Osteocyte (in vitro differentiated cells): ENCODE results near the gene SLC20A1. TPM values are rescaled to one million over a fixed set of nuclear protein-coding genes. Genes with fewer than 3 reads are reported as not detected.

Experiments
- DNase-seq: peaks from one replicate; pipeline ENCODE4 v3.0.0; 2021; ENCODE audit warnings: mixed read lengths; ENCODE audit not compliant: unreplicated experiment; ENCODE audit errors: extremely low spot score
- H3K27ac Mint-ChIP-seq: one replicate; pipeline ENCODE4 v1.8.0; 2021; ENCODE audit warnings: mild to moderate bottlenecking, mixed read lengths; ENCODE audit not compliant: unreplicated experiment
- H3K27me3 Mint-ChIP-seq: one replicate; pipeline ENCODE4 v1.8.0; 2021; ENCODE audit warnings: mixed read lengths; ENCODE audit not compliant: unreplicated experiment
- H3K36me3 Mint-ChIP-seq: one replicate; pipeline ENCODE4 v1.8.0; 2021; ENCODE audit warnings: mixed read lengths; ENCODE audit not compliant: unreplicated experiment
- H3K4me1 Mint-ChIP-seq: one replicate; pipeline ENCODE4 v1.8.0; 2021; ENCODE audit warnings: mixed read lengths; ENCODE audit not compliant: unreplicated experiment
- H3K4me3 Mint-ChIP-seq: one replicate; pipeline ENCODE4 v1.8.0; 2021; ENCODE audit warnings: mild to moderate bottlenecking, moderate library complexity, mixed read lengths; ENCODE audit not compliant: unreplicated experiment
- H3K9me3 Mint-ChIP-seq: one replicate; pipeline ENCODE4 v1.8.0; 2021; ENCODE audit warnings: mixed read lengths; ENCODE audit not compliant: unreplicated experiment
- CTCF ChIP-seq: fragments of 200-600 bp; sonication (generic); IDR thresholded peaks from 2 replicates; pipeline ENCODE4 v1.5.0; 2021; ENCODE audit warnings: antibody characterized with exemption, mild to moderate bottlenecking, moderate library complexity
- total RNA-seq: library from RNA; stranded (reverse); gene quantifications from 2 replicates; pipeline ENCODE4 v1.2.1, GENCODE V29; 2021

SLC20A1 gene
- total RNA-seq, 1 donor from 2014 or later = 80.4 TPM

GRCh38 chr2:112709703-112710102 lies 64.0 kb downstream of the SLC20A1 start:
- no peak overlapping the region for H3K27ac Mint-ChIP-seq
- H3K27me3 Mint-ChIP-seq = peaks cover 33% of the 10 kb centered on the region
- TF ChIP-seq CTCF = no peak
- H3K4me3 Mint-ChIP-seq = no peak overlapping the region
- peak; percentile 57 for DNase-seq
- H3K4me1 Mint-ChIP-seq = peaks cover 4% of the 10 kb centered on the region
- no peaks in the 10 kb centered on the region for H3K9me3 Mint-ChIP-seq
- no peaks in the 10 kb centered on the region for H3K36me3 Mint-ChIP-seq

- no peak overlapping the region for H3K27ac Mint-ChIP-seq
- no peak for TF ChIP-seq CTCF
- no peak overlapping the region for H3K4me3 Mint-ChIP-seq
- no peaks in the 10 kb centered on the region for H3K36me3 Mint-ChIP-seq
- peaks cover 4% of the 10 kb centered on the region for H3K4me1 Mint-ChIP-seq
- no peaks in the 10 kb centered on the region for H3K9me3 Mint-ChIP-seq
- H3K27me3 Mint-ChIP-seq = peaks cover 21% of the 10 kb centered on the region
- peak; percentile 70 for DNase-seq
Measured at GRCh38 chr2:112710956-112711750, 65.4 kb downstream of the SLC20A1 start.

- H3K27me3 Mint-ChIP-seq = peaks cover 8% of the 10 kb centered on the region
- H3K36me3 Mint-ChIP-seq = no peaks in the 10 kb centered on the region
- TF ChIP-seq CTCF = no peak
- H3K27ac Mint-ChIP-seq = no peak overlapping the region
- peaks cover 4% of the 10 kb centered on the region for H3K4me1 Mint-ChIP-seq
- H3K4me3 Mint-ChIP-seq = no peak overlapping the region
- H3K9me3 Mint-ChIP-seq = no peaks in the 10 kb centered on the region
- DNase-seq = no peak
Measured at GRCh38 chr2:112712465-112712864, 66.7 kb downstream of the SLC20A1 start.

GRCh38 chr2:112712903-112713584 lies 67.3 kb downstream of the SLC20A1 start:
- Mint-ChIP-seq H3K9me3 (no peaks in the 10 kb centered on the region), H3K27me3 (peaks cover 3% of the 10 kb centered on the region), H3K4me3 (no peak overlapping the region), H3K4me1 (peaks cover 4% of the 10 kb centered on the region), H3K36me3 (no peaks in the 10 kb centered on the region), H3K27ac (no peak overlapping the region)
- DNase-seq = peak; percentile 77
- TF ChIP-seq CTCF = no peak

Other genes with a start within 250 kb of the SLC20A1 start
- gene RGPD8, start 212.3 kb upstream of the SLC20A1 start, total RNA-seq = 8.6 and 9.6 TPM in 2 replicates
- 65.7 and 67.2 TPM in 2 replicates for gene TTL, start 163.8 kb upstream of the SLC20A1 start, total RNA-seq
- 17.1 and 21.0 TPM in 2 replicates for gene POLR1B, start 103.5 kb upstream of the SLC20A1 start, total RNA-seq
- 24.7 and 31.4 TPM in 2 replicates for gene CHCHD5, start 61.3 kb upstream of the SLC20A1 start, total RNA-seq
- gene NT5DC4, start 75.1 kb downstream of the SLC20A1 start, total RNA-seq = not detected in 2 replicates
- gene CKAP2L, start 118.7 kb downstream of the SLC20A1 start, total RNA-seq = 6.3 and 6.5 TPM in 2 replicates
- not detected in 2 replicates for gene IL1A, start 138.6 kb downstream of the SLC20A1 start, total RNA-seq
- gene IL1B, start 190.8 kb downstream of the SLC20A1 start, total RNA-seq = not detected in 2 replicates